ENCODE measurements around the gene HDAC4. TPM values are rescaled to one million over a fixed set of nuclear protein-coding genes. Genes with fewer than 3 reads are reported as not detected.

HDAC4 gene
- polyA plus RNA-seq, 1 experiment = 8.9 TPM

DNA sequence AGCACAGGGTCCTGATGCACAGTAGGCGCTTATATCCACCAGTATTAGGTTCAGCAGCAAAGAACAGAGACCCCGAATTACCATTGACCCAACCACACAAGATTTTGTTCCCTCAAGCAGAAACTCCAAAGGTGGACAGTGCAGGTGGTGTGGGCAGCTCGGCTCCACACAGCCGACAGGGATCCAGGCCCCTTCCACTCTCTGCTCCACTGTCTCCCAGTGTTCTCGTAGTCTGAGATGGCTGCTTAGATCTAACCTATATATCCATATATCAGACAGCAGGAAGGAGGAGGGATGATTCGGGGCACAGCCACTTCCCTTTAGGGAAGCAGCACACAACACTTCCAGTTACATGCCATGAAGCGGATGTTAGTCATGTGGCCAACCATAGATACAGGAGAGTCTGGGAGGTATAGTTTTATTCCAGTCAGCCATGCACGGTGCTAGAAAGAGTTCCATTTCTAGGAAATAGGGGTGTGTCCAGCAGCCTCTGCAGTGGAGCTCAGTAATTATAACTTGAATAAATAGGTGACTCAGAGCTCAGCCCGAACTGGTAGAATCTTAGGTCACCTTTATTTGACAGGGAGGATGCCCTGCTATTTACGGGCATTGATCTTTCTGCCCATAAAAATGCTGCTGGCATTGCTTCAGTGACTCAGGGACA lies 394.1 kb downstream of the HDAC4 start:
- Histone ChIP-seq H3K27ac (ENCODE audit: low read depth, low read length) (no peak overlapping the region), H3K9me3 (ENCODE audit: control insufficient read depth, insufficient read depth, low read length) (peaks cover 4% of the 10 kb centered on the region; the same call in 1 of the 2 replicates), H3K4me3 (ENCODE audit: low read depth, low read length) (no peak overlapping the region), H3K27me3 (ENCODE audit: control insufficient read depth, insufficient read depth, low read length) (peaks cover 42% of the 10 kb centered on the region)
- no peak for DNase-seq (ENCODE audit: low read depth, low spot score)
- CTCF ChIA-PET = no interaction called here
- POLR2A ChIA-PET = no interaction called here
- TF ChIP-seq, protein P1, sequence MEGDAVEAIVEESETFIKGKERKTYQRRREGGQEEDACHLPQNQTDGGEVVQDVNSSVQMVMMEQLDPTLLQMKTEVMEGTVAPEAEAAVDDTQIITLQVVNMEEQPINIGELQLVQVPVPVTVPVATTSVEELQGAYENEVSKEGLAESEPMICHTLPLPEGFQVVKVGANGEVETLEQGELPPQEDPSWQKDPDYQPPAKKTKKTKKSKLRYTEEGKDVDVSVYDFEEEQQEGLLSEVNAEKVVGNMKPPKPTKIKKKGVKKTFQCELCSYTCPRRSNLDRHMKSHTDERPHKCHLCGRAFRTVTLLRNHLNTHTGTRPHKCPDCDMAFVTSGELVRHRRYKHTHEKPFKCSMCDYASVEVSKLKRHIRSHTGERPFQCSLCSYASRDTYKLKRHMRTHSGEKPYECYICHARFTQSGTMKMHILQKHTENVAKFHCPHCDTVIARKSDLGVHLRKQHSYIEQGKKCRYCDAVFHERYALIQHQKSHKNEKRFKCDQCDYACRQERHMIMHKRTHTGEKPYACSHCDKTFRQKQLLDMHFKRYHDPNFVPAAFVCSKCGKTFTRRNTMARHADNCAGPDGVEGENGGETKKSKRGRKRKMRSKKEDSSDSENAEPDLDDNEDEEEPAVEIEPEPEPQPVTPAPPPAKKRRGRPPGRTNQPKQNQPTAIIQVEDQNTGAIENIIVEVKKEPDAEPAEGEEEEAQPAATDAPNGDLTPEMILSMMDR (IDR thresholded peaks at IDR 0.05; ENCODE audit: low read depth, low read length) = no peak

DNA sequence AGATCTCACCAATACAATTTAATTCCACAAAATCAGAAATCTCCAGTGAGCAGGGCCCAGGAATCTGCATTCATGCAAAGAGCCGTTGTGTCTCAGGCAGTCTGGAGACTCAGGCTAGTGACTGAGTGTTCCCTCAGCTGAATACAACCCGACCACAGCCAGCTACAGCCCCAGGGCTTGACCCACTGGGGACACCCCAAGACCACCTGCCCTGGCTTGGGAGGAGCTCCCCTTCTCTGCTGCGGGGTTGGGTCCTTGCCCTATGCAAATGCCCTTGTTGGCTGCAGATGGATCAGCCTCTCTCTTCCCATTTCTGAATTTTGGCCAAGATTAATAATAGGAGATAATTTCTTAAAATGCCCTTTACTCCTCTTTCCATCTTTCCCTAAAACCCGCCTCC lies 395.2 kb downstream of the HDAC4 start:
- Histone ChIP-seq H3K4me3 (ENCODE audit: low read depth, low read length) (no peak overlapping the region), H3K9me3 (ENCODE audit: control insufficient read depth, insufficient read depth, low read length) (peaks cover 5% of the 10 kb centered on the region), H3K27me3 (ENCODE audit: control insufficient read depth, insufficient read depth, low read length) (peaks cover 37% of the 10 kb centered on the region), H3K27ac (ENCODE audit: low read depth, low read length) (no peak overlapping the region)
- no peak for DNase-seq (ENCODE audit: low read depth, low spot score)
- ChIA-PET CTCF (no interaction called here), POLR2A (no interaction called here)
- TF ChIP-seq, protein P1 (IDR thresholded peaks at IDR 0.05; ENCODE audit: low read depth, low read length) = no peak

DNA sequence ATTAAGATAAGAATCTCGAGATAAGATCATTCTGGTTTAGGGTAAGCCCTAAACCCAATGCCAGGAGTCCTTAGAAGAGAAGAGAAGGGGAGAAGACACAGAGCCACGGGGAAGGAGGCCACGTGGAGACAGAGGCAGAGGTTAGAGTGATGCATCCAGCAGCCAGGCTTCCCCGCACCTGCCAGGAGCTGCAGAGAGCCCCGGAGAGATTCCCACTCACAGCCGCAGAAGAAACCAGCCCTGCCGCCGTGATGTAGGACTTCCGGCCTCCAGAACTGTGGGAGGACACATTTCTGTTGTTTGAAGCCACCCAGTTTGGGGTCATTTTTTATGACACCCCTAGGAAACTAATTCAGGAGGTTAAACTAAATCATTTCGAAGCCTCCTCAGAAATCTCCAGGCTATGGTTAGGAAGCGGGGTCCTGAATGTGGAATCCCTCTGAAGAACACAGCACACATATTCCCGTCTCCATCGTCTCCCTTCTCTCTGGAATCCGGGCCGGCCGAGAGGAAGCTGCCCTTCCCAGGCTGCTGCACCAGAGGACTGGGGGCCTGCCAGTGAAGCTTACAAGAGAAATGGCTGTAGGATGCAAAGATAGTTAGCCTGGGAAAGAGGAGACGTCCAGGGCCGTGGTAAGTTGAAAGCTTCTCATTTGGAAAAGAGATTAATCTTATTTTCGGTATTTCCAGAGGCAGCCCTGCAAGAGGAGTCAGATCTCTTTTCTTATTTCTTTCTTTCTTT lies 396.4 kb downstream of the HDAC4 start:
- TF ChIP-seq, protein P1 (IDR thresholded peaks at IDR 0.05; ENCODE audit: low read depth, low read length) = no peak
- no peak overlapping the region for H3K27ac ChIP-seq (ENCODE audit: low read depth, low read length)
- ChIA-PET CTCF (interaction anchor here (1.4 kb wide), 1 partner anchor 130 kb away, joined by 4 read pairs; no protein-coding TSS in a partner anchor), POLR2A (no interaction called here)
- no peak for DNase-seq (ENCODE audit: low read depth, low spot score)
- H3K9me3 ChIP-seq (ENCODE audit: control insufficient read depth, insufficient read depth, low read length) = peaks cover 5% of the 10 kb centered on the region
- H3K27me3 ChIP-seq (ENCODE audit: control insufficient read depth, insufficient read depth, low read length) = peaks cover 39% of the 10 kb centered on the region
- no peak overlapping the region for H3K4me3 ChIP-seq (ENCODE audit: low read depth, low read length)

DNA sequence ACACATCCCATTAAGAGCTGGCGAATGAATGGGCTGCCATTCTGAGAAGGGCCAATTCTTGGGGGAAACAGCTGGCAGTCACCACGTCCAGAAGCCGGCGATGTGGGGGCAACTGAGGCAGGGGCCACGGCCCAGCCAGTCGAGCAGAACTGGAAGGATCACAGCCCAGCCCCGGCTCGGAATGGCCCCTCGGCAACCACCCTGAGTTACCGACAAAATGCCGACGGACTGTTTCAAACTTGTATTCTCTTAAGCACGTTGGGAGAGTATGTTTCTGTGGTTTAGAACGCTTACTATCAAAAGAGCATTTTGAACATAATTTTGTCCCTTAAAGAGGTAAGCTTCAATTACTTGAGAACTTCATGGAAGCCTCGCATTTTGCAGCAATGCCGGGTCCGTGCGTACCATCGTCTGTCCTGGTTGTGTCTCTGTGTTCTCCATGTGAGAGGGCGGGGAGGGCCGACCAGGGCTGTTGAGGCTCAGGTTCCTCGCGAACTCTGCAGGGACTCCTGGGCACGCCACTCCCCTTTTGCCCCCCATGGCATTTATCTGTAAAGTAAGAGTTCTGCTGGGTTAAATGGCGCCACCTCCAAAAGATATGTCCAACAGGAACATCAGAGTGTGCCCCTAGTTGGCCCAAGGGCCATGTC lies 397.1 kb downstream of the HDAC4 start:
- POLR2A ChIA-PET = no interaction called here
- Histone ChIP-seq H3K27ac (ENCODE audit: low read depth, low read length) (no peak overlapping the region), H3K4me3 (ENCODE audit: low read depth, low read length) (no peak overlapping the region), H3K27me3 (ENCODE audit: control insufficient read depth, insufficient read depth, low read length) (peaks cover 32% of the 10 kb centered on the region), H3K9me3 (ENCODE audit: control insufficient read depth, insufficient read depth, low read length) (peaks cover 5% of the 10 kb centered on the region)
- TF ChIP-seq, protein P1 (IDR thresholded peaks at IDR 0.05; ENCODE audit: low read depth, low read length) = no peak
- CTCF ChIA-PET = interaction anchor here (0.7 to 1.9 kb wide), 21 partner anchors 11 to 648 kb away, joined by 3 to 12 read pairs (median 4); no protein-coding TSS in a partner anchor
- DNase-seq (ENCODE audit: low read depth, low spot score) = no peak

All from AG04450 (cell line).